Smooth muscle cell (in vitro differentiated cells): ENCODE data around the gene TNNI2. TPM values are rescaled to one million over a fixed set of nuclear protein-coding genes. Genes with fewer than 3 reads are reported as not detected.

Experiments
- DNase-seq: peaks from one replicate; lab custom pipeline; 2025; ENCODE audit not compliant: unreplicated experiment; lab: John Stamatoyannopoulos, UW
- H2AFZ ChIP-seq: fragments of 200-600 bp; sonication (generic); 2 replicates; pipeline ENCODE4 v1.6.0; 2016; ENCODE audit warnings: antibody characterized with exemption, low read depth, mild to moderate bottlenecking
- H3F3A ChIP-seq: fragments of 200-600 bp; sonication (generic); 2 replicates; pipeline ENCODE4 v1.6.0; 2017; ENCODE audit warnings: antibody characterized with exemption, low read depth
- H3K27ac ChIP-seq: fragments of 200-600 bp; sonication (generic); 2 replicates; pipeline ENCODE4 v1.5.1; 2016; ENCODE audit warnings: low read depth, mild to moderate bottlenecking
- H3K27me3 ChIP-seq: fragments of 200-600 bp; sonication (generic); 2 replicates; pipeline ENCODE4 v1.6.1; 2016; ENCODE audit warnings: low read depth, mild to moderate bottlenecking
- H3K36me3 ChIP-seq: fragments of 200-600 bp; sonication (generic); 2 replicates; pipeline ENCODE4 v1.5.1; 2016; ENCODE audit warnings: low read depth
- H3K4me1 ChIP-seq: fragments of 200-600 bp; sonication (generic); 2 replicates; pipeline ENCODE4 v1.5.1; 2016; ENCODE audit warnings: low read depth
- H3K4me2 ChIP-seq: fragments of 200-600 bp; sonication (generic); 2 replicates; pipeline ENCODE4 v1.6.0; 2016; ENCODE audit warnings: mild to moderate bottlenecking
- H3K4me3 ChIP-seq: fragments of 200-600 bp; sonication (generic); 2 replicates; pipeline ENCODE4 v1.5.1; 2016; ENCODE audit warnings: mild to moderate bottlenecking
- H3K79me2 ChIP-seq: fragments of 200-600 bp; sonication (generic); 2 replicates; pipeline ENCODE4 v1.6.0; 2016; ENCODE audit warnings: low read depth, mild to moderate bottlenecking
- H3K9ac ChIP-seq: fragments of 200-600 bp; sonication (generic); 2 replicates; pipeline ENCODE4 v1.6.0; 2016; ENCODE audit warnings: low read depth
- H3K9me3 ChIP-seq: fragments of 200-600 bp; sonication (generic); replicated peaks from 2 replicates; pipeline ENCODE4 v1.5.1; 2016; ENCODE audit warnings: low read depth
- H4K20me1 ChIP-seq: fragments of 200-600 bp; sonication (generic); 2 replicates; pipeline ENCODE4 v1.6.0; 2016; ENCODE audit warnings: low read depth
- WGBS: methylation state at CpG from one replicate; pipeline ENCODE4 v1.1.7; 2016; ENCODE audit warnings: low lambda C conversion rate; 5-methylcytosine and 5-hydroxymethylcytosine counted together
- polyA plus RNA-seq: library from polyadenylated mRNA; unstranded; fragments of >200 nt; fragmentation: Nextera tagmentation; extraction: Ambion mirVana; gene quantifications from 2 replicates; pipeline ENCODE4 v1.2.1, GENCODE V29; 2016
- total RNA-seq: library from RNA; depleted of rRNA; stranded (reverse); fragments of >200 nt; gene quantifications from 2 replicates; pipeline ENCODE4 v1.2.3, GENCODE V29; 2014
- TF ChIP-seq, protein P1 (sequence below): fragments of 200-600 bp; sonication (generic); IDR thresholded peaks from 2 replicates; pipeline ENCODE4 v1.5.1; 2017; ENCODE audit warnings: borderline replicate concordance, mild to moderate bottlenecking, antibody characterized with exemption; ENCODE audit not compliant: insufficient read depth, poor library complexity, severe bottlenecking

The TNNI2 gene
- total and polyA plus RNA-seq, 2 experiments from 2014 or later: 0.94 to 1.2 TPM

DNA sequence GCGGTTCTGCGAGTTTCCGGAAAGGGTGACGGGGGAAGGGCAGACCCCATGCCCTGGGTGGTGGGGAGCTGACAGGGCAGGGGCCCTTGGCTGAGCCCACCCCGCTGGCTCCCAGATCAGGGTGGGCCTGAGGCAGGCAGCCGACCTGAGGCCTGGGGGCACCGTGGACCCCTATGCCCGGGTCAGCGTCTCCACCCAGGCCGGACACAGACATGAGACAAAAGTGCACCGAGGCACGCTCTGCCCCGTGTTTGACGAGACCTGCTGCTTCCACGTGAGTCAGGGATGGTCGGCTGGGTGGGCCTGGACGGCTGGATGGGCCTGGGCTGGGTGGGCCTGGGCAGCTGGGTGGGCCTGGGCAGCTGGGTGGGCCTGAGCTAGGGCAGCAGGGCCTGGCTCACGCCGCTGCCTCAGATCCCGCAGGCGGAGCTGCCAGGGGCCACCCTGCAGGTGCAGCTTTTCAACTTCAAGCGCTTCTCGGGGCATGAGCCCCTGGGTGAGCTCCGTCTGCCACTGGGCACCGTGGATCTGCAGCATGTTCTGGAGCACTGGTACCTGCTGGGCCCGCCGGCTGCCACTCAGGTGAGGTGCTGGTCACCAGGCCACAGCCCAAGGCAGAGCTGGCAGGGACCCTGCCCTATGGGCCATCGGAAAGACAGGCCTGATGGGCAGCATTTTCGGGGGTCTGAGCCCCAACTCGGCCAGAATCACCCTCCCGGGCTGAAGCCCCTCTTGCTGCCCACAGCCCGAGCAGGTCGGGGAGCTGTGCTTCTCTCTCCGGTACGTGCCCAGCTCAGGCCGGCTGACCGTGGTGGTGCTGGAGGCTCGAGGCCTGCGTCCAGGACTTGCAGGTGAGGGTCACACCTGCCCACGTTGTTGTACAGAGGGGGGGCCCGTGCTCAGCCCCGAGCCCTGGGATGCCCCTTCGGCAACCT is 2.5 kb upstream of the TNNI2 start:
- H3K4me1 ChIP-seq: peaks cover 16% of the 10 kb centered on the region
- TF ChIP-seq, protein P1, sequence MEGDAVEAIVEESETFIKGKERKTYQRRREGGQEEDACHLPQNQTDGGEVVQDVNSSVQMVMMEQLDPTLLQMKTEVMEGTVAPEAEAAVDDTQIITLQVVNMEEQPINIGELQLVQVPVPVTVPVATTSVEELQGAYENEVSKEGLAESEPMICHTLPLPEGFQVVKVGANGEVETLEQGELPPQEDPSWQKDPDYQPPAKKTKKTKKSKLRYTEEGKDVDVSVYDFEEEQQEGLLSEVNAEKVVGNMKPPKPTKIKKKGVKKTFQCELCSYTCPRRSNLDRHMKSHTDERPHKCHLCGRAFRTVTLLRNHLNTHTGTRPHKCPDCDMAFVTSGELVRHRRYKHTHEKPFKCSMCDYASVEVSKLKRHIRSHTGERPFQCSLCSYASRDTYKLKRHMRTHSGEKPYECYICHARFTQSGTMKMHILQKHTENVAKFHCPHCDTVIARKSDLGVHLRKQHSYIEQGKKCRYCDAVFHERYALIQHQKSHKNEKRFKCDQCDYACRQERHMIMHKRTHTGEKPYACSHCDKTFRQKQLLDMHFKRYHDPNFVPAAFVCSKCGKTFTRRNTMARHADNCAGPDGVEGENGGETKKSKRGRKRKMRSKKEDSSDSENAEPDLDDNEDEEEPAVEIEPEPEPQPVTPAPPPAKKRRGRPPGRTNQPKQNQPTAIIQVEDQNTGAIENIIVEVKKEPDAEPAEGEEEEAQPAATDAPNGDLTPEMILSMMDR: no peak
- H3K4me3 ChIP-seq: no peak overlapping the region
- H3K36me3 ChIP-seq: no peaks in the 10 kb centered on the region
- H3F3A ChIP-seq: no peaks in the 10 kb centered on the region
- no peak overlapping the region for H3K9ac ChIP-seq
- no peaks in the 10 kb centered on the region for H4K20me1 ChIP-seq
- H3K27ac ChIP-seq: no peak overlapping the region
- H3K27me3 ChIP-seq: no peaks in the 10 kb centered on the region
- DNase-seq: no peak
- H3K79me2 ChIP-seq: no peaks in the 10 kb centered on the region
- 93% methylated on average over 34 of the region's 43 CpGs for WGBS
- no peaks in the 10 kb centered on the region for H3K9me3 ChIP-seq
- no peak overlapping the region for H3K4me2 ChIP-seq
- no peak overlapping the region for H2AFZ ChIP-seq

DNA sequence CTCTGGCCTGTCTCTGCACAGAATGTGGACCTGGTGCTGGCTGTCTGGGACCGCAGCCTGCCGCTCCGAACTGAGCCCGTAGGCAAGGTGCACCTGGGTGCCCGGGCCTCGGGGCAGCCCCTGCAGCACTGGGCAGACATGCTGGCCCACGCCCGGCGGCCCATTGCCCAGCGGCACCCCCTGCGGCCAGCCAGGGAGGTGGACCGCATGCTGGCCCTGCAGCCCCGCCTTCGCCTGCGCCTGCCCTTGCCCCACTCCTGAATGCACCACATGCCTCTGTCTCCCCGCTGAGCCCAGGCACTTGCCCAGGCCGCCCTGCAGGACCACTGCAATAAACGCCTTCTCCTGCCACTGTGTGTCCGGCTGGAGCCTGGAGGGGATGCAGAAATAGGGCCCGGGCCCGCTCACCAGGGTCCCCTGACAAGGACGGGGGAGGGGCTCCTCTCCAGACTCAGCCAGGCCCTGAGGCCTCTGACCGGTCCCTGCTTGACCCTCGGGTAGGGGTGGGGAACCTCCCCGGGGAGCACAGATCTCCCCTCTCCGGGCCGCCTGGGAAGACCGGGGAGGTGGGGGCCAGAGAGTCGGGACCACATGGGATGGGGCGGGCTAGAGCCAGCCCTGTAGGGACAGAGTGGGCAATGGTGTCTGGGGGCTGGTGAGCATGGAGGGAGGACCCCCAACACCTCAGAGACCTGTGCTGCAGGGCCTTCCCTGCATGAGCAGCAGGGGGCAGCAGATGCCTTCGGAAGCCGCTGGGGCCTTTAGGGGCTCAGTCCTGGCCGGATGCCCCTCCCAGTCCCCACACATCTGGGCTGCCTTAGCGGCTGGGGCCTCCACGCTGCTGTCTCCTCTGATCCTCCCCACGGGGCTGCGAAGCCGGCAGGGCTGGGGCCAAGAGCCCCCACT is 1.4 kb upstream of the TNNI2 start:
- TF ChIP-seq, protein P1: peak; percentile 87
- no peak overlapping the region for H2AFZ ChIP-seq
- peak; percentile 41 for DNase-seq
- H4K20me1 ChIP-seq: no peaks in the 10 kb centered on the region
- no peaks in the 10 kb centered on the region for H3K27me3 ChIP-seq
- no peaks in the 10 kb centered on the region for H3K79me2 ChIP-seq
- no peaks in the 10 kb centered on the region for H3K36me3 ChIP-seq
- no peaks in the 10 kb centered on the region for H3F3A ChIP-seq
- peaks cover 16% of the 10 kb centered on the region for H3K4me1 ChIP-seq
- 67% methylated on average over 38 of the region's 38 CpGs for WGBS
- H3K4me3 ChIP-seq: no peak overlapping the region
- no peak overlapping the region for H3K9ac ChIP-seq
- H3K9me3 ChIP-seq: no peaks in the 10 kb centered on the region
- H3K27ac ChIP-seq: no peak overlapping the region
- peak overlapping the region; percentile 48 for H3K4me2 ChIP-seq

DNA sequence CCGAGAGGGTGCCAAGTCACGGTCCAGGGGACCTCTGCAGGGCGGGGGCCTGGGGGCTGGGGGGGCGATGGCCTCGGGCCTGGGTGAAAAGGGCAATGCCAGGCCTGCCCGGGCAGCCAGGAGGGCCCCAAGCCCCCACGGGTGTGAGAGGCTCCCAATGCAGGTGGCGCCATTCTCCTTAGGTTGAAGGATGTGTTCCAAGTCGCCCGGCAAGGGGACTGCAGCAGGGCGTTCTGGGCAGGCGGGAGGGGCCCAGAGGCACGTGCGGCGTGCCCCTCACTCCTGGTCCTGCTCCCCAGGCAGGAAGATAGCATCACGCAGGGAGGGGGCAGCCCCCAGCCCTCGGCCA is 730 bp upstream of the TNNI2 start:
- Histone ChIP-seq H3K4me3 (no peak overlapping the region), H4K20me1 (no peaks in the 10 kb centered on the region), H3K9ac (no peak overlapping the region), H3K4me2 (peak overlapping the region; percentile 48), H3K36me3 (no peaks in the 10 kb centered on the region), H3K4me1 (peaks cover 10% of the 10 kb centered on the region), H3K9me3 (no peaks in the 10 kb centered on the region), H3K27ac (no peak overlapping the region), H3F3A (no peaks in the 10 kb centered on the region), H3K79me2 (no peaks in the 10 kb centered on the region), H2AFZ (no peak overlapping the region), H3K27me3 (no peaks in the 10 kb centered on the region)
- 73% methylated on average over 15 of the region's 17 CpGs for WGBS
- no peak for DNase-seq
- TF ChIP-seq, protein P1: no peak
